Motor neuron (in vitro differentiated cells): Measurements from ENCODE around the gene OR10G4. TPM values are rescaled to one million over a fixed set of nuclear protein-coding genes. Genes with fewer than 3 reads are reported as not detected.

Experiments
- ATAC-seq, 8 experiments: fragments of 200-7000 bp; cut with Tn5 transposase; replicated peaks in 6 of 8; 2 replicates each; pipeline ENCODE4 v1.8.0; 2021; ENCODE audit warnings: mild to moderate bottlenecking in 8 of 8, moderate library complexity in 8 of 8
- H3K27ac ChIP-seq, 2 donors: fragments of 250-450 bp; sonication (Bioruptor Pico); 2 replicates each; pipeline ENCODE4 v1.9.0; 2021; ENCODE audit warnings: antibody characterized with exemption in 2 of 2, mild to moderate bottlenecking in 2 of 2, moderate library complexity in 1 of 2
- H3K4me1 ChIP-seq, 2 donors: fragments of 250-450 bp; sonication (Bioruptor Pico); replicated peaks in 1 of 2; 2 replicates each; pipeline ENCODE4 v1.6.1; 2021; ENCODE audit warnings: antibody characterized with exemption in 2 of 2, mild to moderate bottlenecking in 2 of 2, moderate library complexity in 1 of 2
- H3K4me3 ChIP-seq, 5 donors: fragments of 250-450 bp; sonication (Bioruptor Pico); 2 replicates each; pipeline ENCODE4 v1.9.0; 2021; ENCODE audit warnings: antibody characterized with exemption in 5 of 5, mild to moderate bottlenecking in 5 of 5, moderate library complexity in 4 of 5
- WGBS, 10 experiments: fragments of 450-650 bp; shearing (Covaris generic); methylation state at CpG; one replicate each; pipeline ENCODE4 v1.0.0; 2022; 5-methylcytosine and 5-hydroxymethylcytosine counted together
- in situ Hi-C, 9 experiments: fragments of 400-800 bp; cut with MboI; loops; one replicate each; pipeline ENCODE4 v1.15.0; 2021; ENCODE audit warnings: low sequenced_read_pairs in 9 of 9, low pct_unique_long_range_greater_than_20kb in 2 of 9; ENCODE audit not compliant: unreplicated experiment in 9 of 9
- total RNA-seq, 8 experiments: library from RNA; unstranded; fragments of 300-600 nt; gene quantifications; 2 replicates each; pipeline versions ENCODE4 v1.2.3 to v1.2.4, GENCODE V29; 2022

Gene OR10G4
- total RNA-seq, 8 experiments from 2014 or later: 0.05 to 0.24 (median 0.13) TPM; not detected in 3

DNA sequence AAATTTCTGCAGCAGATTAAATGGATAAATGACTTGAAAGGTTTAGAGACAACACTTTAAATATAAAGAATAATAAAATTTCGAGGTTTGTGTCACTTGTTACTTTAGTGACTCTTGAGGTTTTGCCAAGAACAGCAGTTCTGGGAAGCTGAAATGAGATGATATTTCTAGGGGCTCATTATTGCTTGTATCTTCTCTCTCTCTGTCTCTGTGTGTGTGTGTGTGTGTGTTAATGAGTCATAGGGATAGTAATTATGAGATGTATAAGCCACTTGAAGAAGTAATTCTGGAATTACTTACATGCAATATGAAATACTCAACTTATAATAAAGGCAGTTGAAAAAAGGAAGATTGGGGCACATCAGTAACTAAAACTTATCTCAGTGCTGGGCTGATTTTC is 38.0 kb downstream of the OR10G4 start:
- in situ Hi-C loops: loop anchor here in 3 of 9 experiments (25.0 kb wide), 1 partner anchor 537 kb away; no protein-coding TSS in a partner anchor
- no peak overlapping the region for H3K4me3 ChIP-seq
- WGBS, 10 experiments: 0 to 60% (median 24%) methylated on average over 1 of the region's 1 CpG; no CpG with 5 or more reads in 4 of the 10 experiments

DNA sequence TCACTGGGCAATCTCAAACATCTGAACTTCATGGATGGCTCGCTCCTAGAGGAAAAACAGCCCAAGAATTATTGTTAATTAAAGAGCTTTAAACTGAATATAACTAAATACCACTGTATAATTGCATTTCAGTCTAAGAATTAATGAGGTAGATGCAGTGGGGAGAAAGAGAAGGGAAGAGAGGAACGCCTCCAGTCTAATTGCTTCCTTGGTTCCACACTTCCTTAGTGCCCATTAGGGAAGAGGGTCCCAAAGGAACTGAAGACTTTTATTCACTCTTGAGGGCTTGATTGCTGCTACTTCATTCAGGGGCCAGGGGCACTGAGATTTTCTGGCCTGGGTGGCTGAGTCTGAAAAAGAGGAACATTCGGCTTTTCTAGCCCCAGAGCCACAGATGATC is 40.2 kb downstream of the OR10G4 start:
- no peak for ATAC-seq
- in situ Hi-C loops: loop anchor here in 3 of 9 experiments (25.0 kb wide), 1 partner anchor 534 kb away; no protein-coding TSS in a partner anchor
- H3K27ac ChIP-seq: no peak overlapping the region
- H3K4me1 ChIP-seq: no peaks in the 10 kb centered on the region
- H3K4me3 ChIP-seq: no peak overlapping the region
- 7 to 100% (median 83%) methylated on average over 1 to 3 of the region's 3 CpGs; no CpG with 5 or more reads in 2 of the 10 experiments for WGBS, 10 experiments

More for the DNA sequence above, 38.0 kb downstream of the OR10G4 start:
- no peaks in the 10 kb centered on the region for H3K4me1 ChIP-seq
- ATAC-seq: peak in 1 of 8 experiments; percentile 63
- H3K27ac ChIP-seq: no peak overlapping the region

Other genes starting within 250 kb of the OR10G4 start
- under 1 TPM in 1 of 8 experiments, not detected in 7; 0.76 TPM for gene OR6M1, start 206.6 kb upstream of the OR10G4 start, total RNA-seq
- gene TMEM225, start 127.3 kb upstream of the OR10G4 start, total RNA-seq: not detected
- gene OR8D4, start 110.8 kb upstream of the OR10G4 start, total RNA-seq: under 1 TPM in 4 of 8 experiments, not detected in 4; 0.09 to 0.57 (median 0.14) TPM
- gene OR4D5, start 73.4 kb upstream of the OR10G4 start, total RNA-seq: not detected
- gene OR6T1, start 69.2 kb upstream of the OR10G4 start, total RNA-seq: under 1 TPM in 3 of 8 experiments, not detected in 5; 0.27 to 0.42 (median 0.33) TPM
- gene OR10S1, start 35.2 kb upstream of the OR10G4 start, total RNA-seq: under 1 TPM in 5 of 8 experiments, not detected in 3; 0.17 to 0.85 (median 0.36) TPM
- gene OR10G6, start 17.8 kb upstream of the OR10G4 start, total RNA-seq: under 1 TPM in 1 of 8 experiments, not detected in 7; 0.38 TPM
- under 1 TPM in 1 of 8 experiments, not detected in 7; 0.38 TPM for gene OR10G9, start 10.0 kb downstream of the OR10G4 start, total RNA-seq
- under 1 TPM in 1 of 8 experiments, not detected in 7; 0.17 TPM for gene OR10G8, start 13.8 kb downstream of the OR10G4 start, total RNA-seq
- under 1 TPM in 3 of 8 experiments, not detected in 5; 0.08 to 0.35 (median 0.14) TPM for gene OR10G7, start 28.3 kb downstream of the OR10G4 start, total RNA-seq
- gene VWA5A, start 102.5 kb downstream of the OR10G4 start, total RNA-seq: 10 to 100 TPM in 6 of 8 experiments, 1 to 10 TPM in 2; 7.0 to 34.7 (median 15.4) TPM
- under 1 TPM in 3 of 8 experiments, not detected in 5; 0.17 to 0.43 (median 0.28) TPM for gene OR10D3, start 170.3 kb downstream of the OR10G4 start, total RNA-seq
- gene OR8G1, start 228.1 kb downstream of the OR10G4 start, total RNA-seq: under 1 TPM in 5 of 8 experiments, not detected in 3; 0.05 to 0.29 (median 0.14) TPM
- under 1 TPM in 4 of 8 experiments, not detected in 4; 0.27 to 0.59 (median 0.30) TPM for gene OR8G5, start 243.4 kb downstream of the OR10G4 start, total RNA-seq